ENCODE data around the gene DLAT.

DNA sequence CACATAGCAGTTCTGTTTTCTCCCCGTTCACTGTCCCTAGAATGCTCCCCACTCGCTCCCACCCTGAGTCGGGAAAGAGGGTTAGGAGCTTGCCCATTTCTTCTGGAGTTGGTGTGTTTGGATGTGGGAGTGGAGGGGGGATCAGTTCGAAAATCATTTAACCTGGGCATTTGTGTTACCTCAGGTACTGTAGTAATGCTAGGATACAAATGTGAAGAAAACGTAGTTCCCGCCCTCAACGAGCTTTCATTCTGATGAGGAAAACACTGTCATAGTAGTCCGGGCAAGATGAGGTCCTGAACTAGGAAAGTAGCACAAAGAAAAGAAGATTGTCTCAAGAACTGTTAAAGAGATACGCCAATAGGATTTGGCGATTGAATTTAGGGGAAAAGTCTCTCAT is 62.0 kb downstream of the DLAT start:
- TF ChIP-seq, protein P1, sequence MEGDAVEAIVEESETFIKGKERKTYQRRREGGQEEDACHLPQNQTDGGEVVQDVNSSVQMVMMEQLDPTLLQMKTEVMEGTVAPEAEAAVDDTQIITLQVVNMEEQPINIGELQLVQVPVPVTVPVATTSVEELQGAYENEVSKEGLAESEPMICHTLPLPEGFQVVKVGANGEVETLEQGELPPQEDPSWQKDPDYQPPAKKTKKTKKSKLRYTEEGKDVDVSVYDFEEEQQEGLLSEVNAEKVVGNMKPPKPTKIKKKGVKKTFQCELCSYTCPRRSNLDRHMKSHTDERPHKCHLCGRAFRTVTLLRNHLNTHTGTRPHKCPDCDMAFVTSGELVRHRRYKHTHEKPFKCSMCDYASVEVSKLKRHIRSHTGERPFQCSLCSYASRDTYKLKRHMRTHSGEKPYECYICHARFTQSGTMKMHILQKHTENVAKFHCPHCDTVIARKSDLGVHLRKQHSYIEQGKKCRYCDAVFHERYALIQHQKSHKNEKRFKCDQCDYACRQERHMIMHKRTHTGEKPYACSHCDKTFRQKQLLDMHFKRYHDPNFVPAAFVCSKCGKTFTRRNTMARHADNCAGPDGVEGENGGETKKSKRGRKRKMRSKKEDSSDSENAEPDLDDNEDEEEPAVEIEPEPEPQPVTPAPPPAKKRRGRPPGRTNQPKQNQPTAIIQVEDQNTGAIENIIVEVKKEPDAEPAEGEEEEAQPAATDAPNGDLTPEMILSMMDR (IDR thresholded peaks at IDR 0.05), result no peak
- TF ChIP-seq POLR2A (IDR thresholded peaks at IDR 0.05), result no peak

All from uterus (tissue), 2 donors.